MM.1S (cell line): ENCODE data around the gene SIK2.

ENCODE experiments used
- EZH2 ChIP-seq: fragments of 300-600 bp; sonication (generic); optimal IDR thresholded peaks from 2 replicates; pipeline ENCODE3; 2017; ENCODE audit warnings: low read depth, mild to moderate bottlenecking, antibody characterized with exemption, low read length, mixed read lengths
- EZH2phosphoT487 ChIP-seq: fragments of 300-600 bp; sonication (generic); IDR thresholded peaks from 2 replicates; pipeline ENCODE4 v1.6.1; 2018; ENCODE audit warnings: antibody characterized with exemption, low read length
- TF ChIP-seq, protein P1 (sequence below): fragments of 300-600 bp; sonication (generic); IDR thresholded peaks from 2 replicates; pipeline ENCODE4 v1.5.1; 2016; ENCODE audit warnings: antibody characterized with exemption, low read length, mixed read lengths

DNA sequence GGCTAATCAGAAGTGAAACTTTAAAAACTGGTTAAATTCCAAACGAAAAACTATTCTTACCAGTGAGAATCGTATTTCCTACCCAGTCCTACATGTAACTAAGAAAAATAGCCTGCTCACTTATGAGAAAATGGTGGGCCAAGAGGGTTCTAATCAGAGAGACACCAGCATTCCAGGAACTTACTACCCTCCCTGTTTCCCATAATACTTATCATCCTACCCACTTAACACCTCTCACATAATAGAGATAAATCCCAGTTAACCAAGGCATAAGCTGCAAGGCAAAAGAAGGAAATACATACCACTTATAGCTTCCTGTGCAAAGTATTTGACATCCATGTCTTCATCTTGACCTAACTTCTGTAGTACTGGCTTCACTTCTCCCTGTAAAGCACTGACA lies 139.5 kb downstream of the SIK2 start:
- TF ChIP-seq EZH2 (no peak), EZH2phosphoT487 (no peak)
- TF ChIP-seq, protein P1, sequence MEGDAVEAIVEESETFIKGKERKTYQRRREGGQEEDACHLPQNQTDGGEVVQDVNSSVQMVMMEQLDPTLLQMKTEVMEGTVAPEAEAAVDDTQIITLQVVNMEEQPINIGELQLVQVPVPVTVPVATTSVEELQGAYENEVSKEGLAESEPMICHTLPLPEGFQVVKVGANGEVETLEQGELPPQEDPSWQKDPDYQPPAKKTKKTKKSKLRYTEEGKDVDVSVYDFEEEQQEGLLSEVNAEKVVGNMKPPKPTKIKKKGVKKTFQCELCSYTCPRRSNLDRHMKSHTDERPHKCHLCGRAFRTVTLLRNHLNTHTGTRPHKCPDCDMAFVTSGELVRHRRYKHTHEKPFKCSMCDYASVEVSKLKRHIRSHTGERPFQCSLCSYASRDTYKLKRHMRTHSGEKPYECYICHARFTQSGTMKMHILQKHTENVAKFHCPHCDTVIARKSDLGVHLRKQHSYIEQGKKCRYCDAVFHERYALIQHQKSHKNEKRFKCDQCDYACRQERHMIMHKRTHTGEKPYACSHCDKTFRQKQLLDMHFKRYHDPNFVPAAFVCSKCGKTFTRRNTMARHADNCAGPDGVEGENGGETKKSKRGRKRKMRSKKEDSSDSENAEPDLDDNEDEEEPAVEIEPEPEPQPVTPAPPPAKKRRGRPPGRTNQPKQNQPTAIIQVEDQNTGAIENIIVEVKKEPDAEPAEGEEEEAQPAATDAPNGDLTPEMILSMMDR: no peak
